HCT116 (cell line): Measurements from ENCODE around the gene HOXC13. TPM values are rescaled to one million over a fixed set of nuclear protein-coding genes. Genes with fewer than 3 reads are reported as not detected.

Experiments
- ATAC-seq: fragments of 200-7000 bp; cut with Tn5 transposase; 2 replicates; pipeline ENCODE4 v1.9.1; 2020; ENCODE audit warnings: mild to moderate bottlenecking, moderate library complexity
- BruUV-seq: library from RNA; stranded (reverse); fragments of 400-500 nt; replicated peaks from 2 replicates; lab custom pipeline; 2021; lab: Mats Ljungman, UMichigan
- CTCF ChIA-PET: fragments of 300-600 bp; sonication (Branson Sonifier 250); formaldehyde crosslinking; loops from one replicate; lab custom pipeline; 2021; ENCODE audit warnings: antibody characterized with exemption; lab: Charles Lee
- POLR2A ChIA-PET: fragments of 300-600, 350-600 bp; sonication (Branson Sonifier 250); formaldehyde crosslinking; loops from one replicate; lab custom pipeline; 2021; ENCODE audit warnings: antibody characterized with exemption; lab: Charles Lee
- RAD21 ChIA-PET, 2 experiments: fragments of 300-600 bp; sonication (Branson Sonifier 250); formaldehyde crosslinking; loops; one replicate each; lab custom pipeline; 2023; ENCODE audit warnings: low total read pairs in 2 of 2; ENCODE audit not compliant: uncharacterized antibody in 2 of 2, unreplicated experiment in 2 of 2, low non-redundant PET in 1 of 2; lab: Charles Lee
- DNase-seq: peaks from one replicate; pipeline ENCODE4 v3.0.0-alpha.2; 2010; ENCODE audit warnings: low read depth, low spot score
- H2AFZ ChIP-seq: fragments of 200-600 bp; shearing (Covaris generic), sonication (generic); 2 replicates; pipeline ENCODE4 v1.6.1; 2017; ENCODE audit warnings: low read depth, mixed run types, mixed read lengths, antibody characterized with exemption, low read length; ENCODE audit not compliant: poor library complexity, severe bottlenecking
- H3K27ac ChIP-seq: 2 replicates; pipeline ENCODE4 v1.5.1; 2012; ENCODE audit warnings: low read depth, low read length
- H3K27me3 ChIP-seq: fragments of 200-600 bp; sonication (generic); 2 replicates; pipeline ENCODE4 v1.6.1; 2016; ENCODE audit warnings: mixed run types, low read length, mixed read lengths; ENCODE audit not compliant: insufficient read depth
- H3K36me3 ChIP-seq, 2 experiments: fragments of 200-500 bp in 1 of 2; fragments of 200-600 bp in 1 of 2; sonication (Bioruptor generic) in 1 of 2; sonication (generic) in 1 of 2; 2 replicates each; pipeline versions ENCODE4 v1.5.1 to v1.6.1; 2014 to 2016; ENCODE audit warnings: low read length in 2 of 2, inconsistent platforms in 1 of 2, mixed read lengths in 1 of 2, mixed run types in 1 of 2; ENCODE audit not compliant: insufficient read depth in 2 of 2, control insufficient read depth in 1 of 2
- H3K4me1 ChIP-seq, 2 experiments: fragments of 200-600 bp in 1 of 2; sonication (generic) in 1 of 2; 2 replicates each; pipeline versions ENCODE4 v1.5.1 to v1.6.1; 2012 to 2017; ENCODE audit warnings: low read length in 2 of 2, inconsistent platforms in 1 of 2, mild to moderate bottlenecking in 1 of 2, mixed read lengths in 1 of 2, mixed run types in 1 of 2, moderate library complexity in 1 of 2; ENCODE audit not compliant: insufficient read depth in 2 of 2, control insufficient read depth in 1 of 2
- H3K4me2 ChIP-seq: fragments of 200-600 bp; sonication (generic); 2 replicates; pipeline ENCODE4 v1.6.1; 2017; ENCODE audit warnings: mixed run types, low read length, mixed read lengths
- H3K4me3 ChIP-seq, 2 experiments: fragments of 200-600 bp in 1 of 2; sonication (generic) in 1 of 2; replicated peaks in 1 of 2; 2 replicates each; pipeline ENCODE4 v1.5.1; 2011 to 2016; ENCODE audit warnings: low read length in 2 of 2, control low read depth in 1 of 2, low read depth in 1 of 2, mild to moderate bottlenecking in 1 of 2, mixed read lengths in 1 of 2, mixed run types in 1 of 2
- H3K79me2 ChIP-seq: fragments of 200-600 bp; sonication (generic); 2 replicates; pipeline ENCODE4 v1.6.1; 2017; ENCODE audit warnings: mild to moderate bottlenecking, mixed run types, low read length, moderate library complexity, mixed read lengths; ENCODE audit not compliant: insufficient read depth
- H3K9ac ChIP-seq: fragments of 200-600 bp; sonication (generic); 2 replicates; pipeline ENCODE4 v1.6.1; 2016; ENCODE audit warnings: low read length, mixed read lengths
- H3K9me2 ChIP-seq: fragments of 200-600 bp; sonication (generic), shearing (Covaris generic); 2 replicates; pipeline ENCODE4 v1.6.1; 2017; ENCODE audit warnings: mixed run types, mild to moderate bottlenecking, moderate library complexity; ENCODE audit not compliant: insufficient read depth
- H3K9me3 ChIP-seq, 2 experiments: fragments of 200-500 bp in 1 of 2; fragments of 200-600 bp in 1 of 2; sonication (Bioruptor generic) in 1 of 2; sonication (generic) in 1 of 2; 2 replicates each; pipeline ENCODE4 v1.6.1; 2014 to 2017; ENCODE audit warnings: low read length in 2 of 2, mixed read lengths in 2 of 2, inconsistent platforms in 1 of 2, low read depth in 1 of 2, mild to moderate bottlenecking in 1 of 2, mixed run types in 1 of 2, moderate library complexity in 1 of 2; ENCODE audit not compliant: control insufficient read depth in 1 of 2, insufficient read depth in 1 of 2
- H4K20me1 ChIP-seq: fragments of 200-600 bp; sonication (generic), shearing (Covaris generic); 2 replicates; pipeline ENCODE4 v1.6.1; 2017; ENCODE audit warnings: mixed run types, mild to moderate bottlenecking, moderate library complexity; ENCODE audit not compliant: insufficient read depth
- EGR1 ChIP-seq: IDR thresholded peaks from 2 replicates; pipeline ENCODE4 v1.6.1; 2012; ENCODE audit warnings: low read depth
- EZH2 ChIP-seq: fragments of 200-600 bp; sonication (generic); IDR thresholded peaks from 2 replicates; pipeline ENCODE4 v1.6.1; 2017; ENCODE audit warnings: antibody characterized with exemption, mixed run types
- EZH2phosphoT487 ChIP-seq: fragments of 200-600 bp; IDR thresholded peaks from 2 replicates; pipeline ENCODE4 v1.6.1; 2018; ENCODE audit warnings: antibody characterized with exemption, borderline replicate concordance
- JUND ChIP-seq: IDR thresholded peaks from 2 replicates; pipeline ENCODE4 v1.6.1; 2012
- POLR2A ChIP-seq: IDR thresholded peaks from 2 replicates; pipeline ENCODE4 v1.7.0; 2011; ENCODE audit warnings: borderline replicate concordance; ENCODE audit not compliant: insufficient read depth, insufficient read length; ENCODE audit errors: extremely low read depth
- SRF ChIP-seq: IDR thresholded peaks from 2 replicates; pipeline ENCODE4 v1.6.1; 2012; ENCODE audit warnings: low read depth
- TCF7L2 ChIP-seq: IDR thresholded peaks from 2 replicates; pipeline ENCODE4 v1.7.0; 2011; ENCODE audit warnings: borderline replicate concordance, inconsistent platforms; ENCODE audit not compliant: insufficient read depth, insufficient read length; ENCODE audit errors: extremely low read depth
- YY1 ChIP-seq: IDR thresholded peaks from 2 replicates; pipeline ENCODE4 v1.6.1; 2011; ENCODE audit warnings: low read length, low read depth, moderate library complexity, mild to moderate bottlenecking; ENCODE audit not compliant: insufficient replicate concordance; ENCODE audit errors: extremely low read depth
- intact Hi-C: fragments of 100-400 bp; cut with micrococcal nuclease; formaldehyde crosslinking; loops from 2 replicates; pipeline ENCODE4 v1.10.0; 2022
- total RNA-seq: library from RNA; stranded (reverse); gene quantifications from one replicate; pipeline ENCODE4 v1.2.1, GENCODE V29; 2021; ENCODE audit not compliant: unreplicated experiment
- TF ChIP-seq, protein P1 (sequence below): IDR thresholded peaks from 2 replicates; pipeline ENCODE4 v1.6.1; 2012; ENCODE audit warnings: low read depth

The HOXC13 gene
- total RNA-seq, 1 experiment from 2014 or later: 3.8 TPM

DNA sequence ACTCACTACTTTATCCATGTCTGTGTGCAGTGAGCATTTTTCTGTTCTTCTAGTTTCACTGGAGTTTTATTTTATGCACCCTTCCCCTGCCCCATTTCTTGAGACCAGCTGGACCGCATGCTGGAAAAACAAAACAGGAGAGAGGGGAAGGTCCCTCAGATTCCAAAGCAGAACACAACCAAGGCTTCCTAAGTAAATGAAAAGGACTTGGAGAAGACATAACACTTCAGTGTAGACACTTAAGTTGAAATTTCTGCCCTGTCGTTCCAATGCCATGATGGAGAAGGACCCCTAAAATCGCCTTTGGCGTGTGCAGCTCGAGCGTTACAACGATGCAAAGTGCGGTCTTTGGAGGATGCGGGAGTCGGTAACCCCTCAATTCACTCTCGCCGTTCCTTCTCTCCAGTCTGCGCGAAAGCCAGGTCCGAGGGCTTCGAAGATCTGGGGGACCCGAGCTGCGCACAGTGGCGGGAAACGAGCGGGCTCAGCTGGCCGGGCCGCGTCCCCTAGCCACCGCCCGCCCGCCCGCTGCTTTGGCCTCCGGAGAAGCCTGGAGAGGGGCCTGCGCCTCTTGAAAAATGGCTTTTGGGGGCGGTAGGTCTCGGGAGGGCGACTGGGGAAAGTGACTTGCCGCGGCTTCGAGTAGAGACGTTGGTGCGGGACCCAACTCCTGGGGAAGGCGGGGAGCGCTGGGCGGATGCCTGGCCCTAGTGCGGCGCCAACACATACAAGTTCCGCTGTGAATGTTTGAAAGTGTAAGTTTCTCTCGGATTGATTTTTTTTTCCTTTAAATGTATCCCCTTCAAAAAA is 11.2 kb upstream of the HOXC13 start:
- Histone ChIP-seq H4K20me1 (no peaks in the 10 kb centered on the region), H3K9ac (no peak overlapping the region), H3K4me1 (no peaks in the 10 kb centered on the region), H3K9me2 (no peaks in the 10 kb centered on the region), H3K79me2 (no peaks in the 10 kb centered on the region), H3K4me3 (no peak overlapping the region), H3K4me2 (no peak overlapping the region), H3K27ac (no peak overlapping the region), H2AFZ (no peak overlapping the region), H3K27me3 (peaks cover 43% of the 10 kb centered on the region), H3K36me3 (no peaks in the 10 kb centered on the region), H3K9me3 (no peaks in the 10 kb centered on the region)
- BruUV-seq: no TSS peak
- ATAC-seq: no peak
- RAD21 ChIA-PET: no interaction called here
- POLR2A ChIA-PET: no interaction called here
- intact Hi-C loops: no loop called here
- no peak for DNase-seq
- CTCF ChIA-PET: no interaction called here
- no peak for TF ChIP-seq SRF
- TF ChIP-seq POLR2A: no peak
- TF ChIP-seq EZH2: no peak
- TF ChIP-seq JUND: no peak
- TF ChIP-seq EZH2phosphoT487: no peak
- TF ChIP-seq YY1: no peak
- no peak for TF ChIP-seq EGR1
- TF ChIP-seq TCF7L2: no peak
- TF ChIP-seq, protein P1, sequence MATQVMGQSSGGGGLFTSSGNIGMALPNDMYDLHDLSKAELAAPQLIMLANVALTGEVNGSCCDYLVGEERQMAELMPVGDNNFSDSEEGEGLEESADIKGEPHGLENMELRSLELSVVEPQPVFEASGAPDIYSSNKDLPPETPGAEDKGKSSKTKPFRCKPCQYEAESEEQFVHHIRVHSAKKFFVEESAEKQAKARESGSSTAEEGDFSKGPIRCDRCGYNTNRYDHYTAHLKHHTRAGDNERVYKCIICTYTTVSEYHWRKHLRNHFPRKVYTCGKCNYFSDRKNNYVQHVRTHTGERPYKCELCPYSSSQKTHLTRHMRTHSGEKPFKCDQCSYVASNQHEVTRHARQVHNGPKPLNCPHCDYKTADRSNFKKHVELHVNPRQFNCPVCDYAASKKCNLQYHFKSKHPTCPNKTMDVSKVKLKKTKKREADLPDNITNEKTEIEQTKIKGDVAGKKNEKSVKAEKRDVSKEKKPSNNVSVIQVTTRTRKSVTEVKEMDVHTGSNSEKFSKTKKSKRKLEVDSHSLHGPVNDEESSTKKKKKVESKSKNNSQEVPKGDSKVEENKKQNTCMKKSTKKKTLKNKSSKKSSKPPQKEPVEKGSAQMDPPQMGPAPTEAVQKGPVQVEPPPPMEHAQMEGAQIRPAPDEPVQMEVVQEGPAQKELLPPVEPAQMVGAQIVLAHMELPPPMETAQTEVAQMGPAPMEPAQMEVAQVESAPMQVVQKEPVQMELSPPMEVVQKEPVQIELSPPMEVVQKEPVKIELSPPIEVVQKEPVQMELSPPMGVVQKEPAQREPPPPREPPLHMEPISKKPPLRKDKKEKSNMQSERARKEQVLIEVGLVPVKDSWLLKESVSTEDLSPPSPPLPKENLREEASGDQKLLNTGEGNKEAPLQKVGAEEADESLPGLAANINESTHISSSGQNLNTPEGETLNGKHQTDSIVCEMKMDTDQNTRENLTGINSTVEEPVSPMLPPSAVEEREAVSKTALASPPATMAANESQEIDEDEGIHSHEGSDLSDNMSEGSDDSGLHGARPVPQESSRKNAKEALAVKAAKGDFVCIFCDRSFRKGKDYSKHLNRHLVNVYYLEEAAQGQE: no peak
